G401.6 (cell line): ENCODE data around the gene WDR74.
"Not testable (repeated sequence)": the region's sequence is repeated elsewhere in the genome, so short reads cannot be mapped to it uniquely, and the experiment has no call there.

ENCODE experiments used
- FAIRE-seq: peaks from 2 replicates; lab custom pipeline; 2012; peaks lifted over from hg19 to GRCh38; lab: Jason Lieb, UNC

The WDR74 gene

GRCh38 chr11:62859281-62859703, 19.9 kb upstream of the WDR74 start:
- not testable (repeated sequence) for FAIRE-seq

- no peak for FAIRE-seq
Observed at GRCh38 chr11:62858201-62858600, 18.8 kb upstream of the WDR74 start.

GRCh38 chr11:62857541-62857982, 18.2 kb upstream of the WDR74 start:
- no peak for FAIRE-seq

- FAIRE-seq: no peak
Observed at GRCh38 chr11:62856333-62856895, 17.0 kb upstream of the WDR74 start.

GRCh38 chr11:62855571-62856332, 16.4 kb upstream of the WDR74 start:
- peak; percentile 94 for FAIRE-seq

- FAIRE-seq: no peak
Observed at GRCh38 chr11:62854825-62855570, 15.6 kb upstream of the WDR74 start.

- no peak for FAIRE-seq
Observed at GRCh38 chr11:62854013-62854824, 14.8 kb upstream of the WDR74 start.

GRCh38 chr11:62853279-62853965, 14.0 kb upstream of the WDR74 start:
- FAIRE-seq: no peak

- FAIRE-seq: no peak
Observed at GRCh38 chr11:62852523-62853188, 13.3 kb upstream of the WDR74 start.

GRCh38 chr11:62851807-62852522, 12.6 kb upstream of the WDR74 start:
- FAIRE-seq: peak; percentile 94

GRCh38 chr11:62850911-62851806, 11.8 kb upstream of the WDR74 start:
- FAIRE-seq: no peak

- FAIRE-seq: no peak
Observed at GRCh38 chr11:62847767-62848314, 8.5 kb upstream of the WDR74 start.

GRCh38 chr11:62846177-62846576, 6.8 kb upstream of the WDR74 start:
- FAIRE-seq: no peak

GRCh38 chr11:62844154-62844553, 4.8 kb upstream of the WDR74 start:
- FAIRE-seq: no peak

GRCh38 chr11:62843466-62843865, 4.1 kb upstream of the WDR74 start:
- no peak for FAIRE-seq

- FAIRE-seq: not testable (repeated sequence)
Observed at GRCh38 chr11:62842891-62843290, 3.5 kb upstream of the WDR74 start.

GRCh38 chr11:62842171-62842741, 2.9 kb upstream of the WDR74 start:
- no peak for FAIRE-seq

- FAIRE-seq: peak; percentile 99
Observed at GRCh38 chr11:62841361-62842170, 2.2 kb upstream of the WDR74 start.
